Neural cell (in vitro differentiated cells): ENCODE data around the gene DLX6. TPM values are rescaled to one million over a fixed set of nuclear protein-coding genes. Genes with fewer than 3 reads are reported as not detected.

Experiments used
- H2AFZ ChIP-seq: fragments of 200-600, 300-800 bp; sonication (generic), shearing (Covaris generic); 2 replicates; pipeline ENCODE4 v1.6.0; 2014; ENCODE audit warnings: low read depth, mild to moderate bottlenecking, antibody characterized with exemption, low read length, moderate library complexity
- H3F3A ChIP-seq: fragments of 200-600 bp; shearing (Covaris generic); 2 replicates; pipeline ENCODE4 v1.6.1; 2016; ENCODE audit warnings: mild to moderate bottlenecking, moderate library complexity, mixed read lengths, antibody characterized with exemption, low read length; ENCODE audit not compliant: insufficient read depth, poor library complexity, severe bottlenecking
- H3K27ac ChIP-seq: fragments of 200-600, 300-800 bp; sonication (generic), shearing (Covaris generic); 2 replicates; pipeline ENCODE4 v1.5.1; 2014; ENCODE audit warnings: mild to moderate bottlenecking, low read length, moderate library complexity
- H3K27me3 ChIP-seq: fragments of 300-800, 200-600 bp; sonication (generic), shearing (Covaris generic); 2 replicates; pipeline ENCODE4 v1.6.0; 2014; ENCODE audit warnings: mild to moderate bottlenecking, low read depth, low read length, moderate library complexity; ENCODE audit not compliant: insufficient read depth
- H3K36me3 ChIP-seq: fragments of 300-800, 200-600 bp; sonication (generic), shearing (Covaris generic); 2 replicates; pipeline ENCODE4 v1.5.1; 2014; ENCODE audit warnings: mild to moderate bottlenecking, antibody characterized with exemption, low read length, moderate library complexity; ENCODE audit not compliant: insufficient read depth
- H3K4me2 ChIP-seq: fragments of 300-800, 200-600 bp; sonication (generic), shearing (Covaris generic); 2 replicates; pipeline ENCODE4 v1.6.0; 2014; ENCODE audit warnings: mild to moderate bottlenecking, low read length
- H3K4me3 ChIP-seq: fragments of 300-800, 200-600 bp; sonication (generic), shearing (Covaris generic); 2 replicates; pipeline ENCODE4 v1.5.1; 2014; ENCODE audit warnings: mild to moderate bottlenecking, low read length, moderate library complexity
- H3K79me2 ChIP-seq: fragments of 200-600 bp; shearing (Covaris generic); replicated peaks from 2 replicates; pipeline ENCODE4 v1.6.0; 2014; ENCODE audit warnings: mild to moderate bottlenecking, low read length, moderate library complexity; ENCODE audit not compliant: insufficient read depth
- H3K9ac ChIP-seq: fragments of 300-800, 200-600 bp; sonication (generic), shearing (Covaris generic); 2 replicates; pipeline ENCODE4 v1.6.1; 2016; ENCODE audit warnings: mild to moderate bottlenecking, low read length, mixed read lengths
- H3K9me2 ChIP-seq: fragments of 200-600 bp; shearing (Covaris generic); 2 replicates; pipeline ENCODE4 v1.6.1; 2016; ENCODE audit warnings: mild to moderate bottlenecking, low read length, mixed read lengths; ENCODE audit not compliant: insufficient read depth
- H3K9me3 ChIP-seq: fragments of 200-600, 300-800 bp; sonication (generic), shearing (Covaris generic); 2 replicates; pipeline ENCODE4 v1.6.1; 2016; ENCODE audit warnings: mild to moderate bottlenecking, mixed run types, low read length, moderate library complexity, mixed read lengths
- H4K20me1 ChIP-seq: fragments of 200-600 bp; shearing (Covaris generic); 2 replicates; pipeline ENCODE4 v1.6.1; 2016; ENCODE audit warnings: mild to moderate bottlenecking, mixed run types; ENCODE audit not compliant: insufficient read depth
- EP300 ChIP-seq: fragments of 450-650 bp; conservative IDR thresholded peaks from 2 replicates; pipeline ENCODE4 v1.6.1; 2014; ENCODE audit warnings: antibody characterized with exemption, mild to moderate bottlenecking, moderate library complexity; ENCODE audit not compliant: poor library complexity, severe bottlenecking
- EZH2 ChIP-seq: fragments of 200-600, 300-800 bp; shearing (Covaris generic), sonication (generic); IDR thresholded peaks from 2 replicates; pipeline ENCODE4 v1.6.1; 2014; ENCODE audit warnings: antibody characterized with exemption, low read length, borderline replicate concordance, mild to moderate bottlenecking; ENCODE audit not compliant: insufficient read depth, poor library complexity, severe bottlenecking
- MXI1 ChIP-seq: fragments of 450-650 bp; conservative IDR thresholded peaks from 2 replicates; pipeline ENCODE4 v1.6.1; 2014; ENCODE audit warnings: antibody characterized with exemption, mild to moderate bottlenecking; ENCODE audit not compliant: poor library complexity, severe bottlenecking
- POLR2AphosphoS5 ChIP-seq: IDR thresholded peaks from 2 replicates; pipeline ENCODE4 v1.6.1; 2012
- RAD21 ChIP-seq: fragments of 450-650 bp; conservative IDR thresholded peaks from 2 replicates; pipeline ENCODE4 v1.6.1; 2014; ENCODE audit warnings: antibody characterized with exemption, mild to moderate bottlenecking, moderate library complexity
- SMC3 ChIP-seq: fragments of 450-650 bp; conservative IDR thresholded peaks from 2 replicates; pipeline ENCODE4 v1.6.1; 2014; ENCODE audit warnings: antibody characterized with exemption, mild to moderate bottlenecking, moderate library complexity; ENCODE audit not compliant: poor library complexity
- TAF1 ChIP-seq: IDR thresholded peaks from 2 replicates; pipeline ENCODE4 v1.6.1; 2012; ENCODE audit warnings: low read depth
- polyA plus RNA-seq: library from polyadenylated mRNA; depleted of rRNA; stranded (reverse); fragments of >200 nt; gene quantifications from 2 replicates; pipeline ENCODE4 v1.2.3, GENCODE V29; 2014
- TF ChIP-seq, protein P1 (sequence below): fragments of 450-650 bp; IDR thresholded peaks from 2 replicates; pipeline ENCODE4 v1.5.1; 2014; ENCODE audit warnings: antibody characterized with exemption, mild to moderate bottlenecking, moderate library complexity; ENCODE audit not compliant: poor library complexity, severe bottlenecking
- TF ChIP-seq, protein P2 (sequence below): IDR thresholded peaks from 2 replicates; pipeline ENCODE4 v1.6.1; 2012; ENCODE audit warnings: borderline replicate concordance

Gene DLX6
- polyA plus RNA-seq, 1 donor from 2014 or later = 58.8 TPM

DNA sequence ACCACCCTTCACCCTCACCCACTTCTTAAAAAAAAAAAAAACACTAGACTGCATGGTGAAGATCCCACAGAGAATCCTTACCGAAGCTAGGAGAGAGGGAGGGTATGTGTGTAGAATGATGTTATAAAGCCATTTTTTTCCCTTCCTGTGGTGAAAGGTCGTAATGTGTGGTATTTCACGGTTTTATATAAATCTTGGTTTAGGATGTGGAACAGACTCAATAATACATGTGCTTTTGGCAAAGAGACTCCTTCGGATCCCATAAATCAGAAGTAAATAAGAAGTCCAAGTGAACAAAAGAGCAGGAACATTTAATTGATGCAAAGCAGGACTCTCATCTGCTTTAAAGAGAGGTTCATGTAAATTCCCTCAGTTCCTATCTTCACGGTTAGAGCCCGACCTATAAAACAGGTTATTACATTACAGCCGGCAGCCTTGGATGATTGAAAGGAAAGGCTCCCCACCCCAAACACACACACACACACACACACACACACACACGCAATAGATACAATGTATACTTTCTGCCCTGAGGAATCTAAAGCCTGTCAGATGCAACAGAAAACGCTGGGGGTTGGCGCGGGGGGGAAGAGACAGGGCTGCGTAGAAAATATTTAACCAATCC lies 10.5 kb downstream of the DLX6 start:
- Histone ChIP-seq H2AFZ (no peak overlapping the region), H3K27ac (peak overlapping the region; percentile 100)
- TF ChIP-seq, protein P1, sequence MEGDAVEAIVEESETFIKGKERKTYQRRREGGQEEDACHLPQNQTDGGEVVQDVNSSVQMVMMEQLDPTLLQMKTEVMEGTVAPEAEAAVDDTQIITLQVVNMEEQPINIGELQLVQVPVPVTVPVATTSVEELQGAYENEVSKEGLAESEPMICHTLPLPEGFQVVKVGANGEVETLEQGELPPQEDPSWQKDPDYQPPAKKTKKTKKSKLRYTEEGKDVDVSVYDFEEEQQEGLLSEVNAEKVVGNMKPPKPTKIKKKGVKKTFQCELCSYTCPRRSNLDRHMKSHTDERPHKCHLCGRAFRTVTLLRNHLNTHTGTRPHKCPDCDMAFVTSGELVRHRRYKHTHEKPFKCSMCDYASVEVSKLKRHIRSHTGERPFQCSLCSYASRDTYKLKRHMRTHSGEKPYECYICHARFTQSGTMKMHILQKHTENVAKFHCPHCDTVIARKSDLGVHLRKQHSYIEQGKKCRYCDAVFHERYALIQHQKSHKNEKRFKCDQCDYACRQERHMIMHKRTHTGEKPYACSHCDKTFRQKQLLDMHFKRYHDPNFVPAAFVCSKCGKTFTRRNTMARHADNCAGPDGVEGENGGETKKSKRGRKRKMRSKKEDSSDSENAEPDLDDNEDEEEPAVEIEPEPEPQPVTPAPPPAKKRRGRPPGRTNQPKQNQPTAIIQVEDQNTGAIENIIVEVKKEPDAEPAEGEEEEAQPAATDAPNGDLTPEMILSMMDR = no peak
- TF ChIP-seq SMC3 (peak; percentile 51), EP300 (peak; percentile 82), RAD21 (no peak), TAF1 (no peak), POLR2AphosphoS5 (peak; percentile 82), MXI1 (peak; percentile 13), EZH2 (no peak)
- TF ChIP-seq, protein P2, sequence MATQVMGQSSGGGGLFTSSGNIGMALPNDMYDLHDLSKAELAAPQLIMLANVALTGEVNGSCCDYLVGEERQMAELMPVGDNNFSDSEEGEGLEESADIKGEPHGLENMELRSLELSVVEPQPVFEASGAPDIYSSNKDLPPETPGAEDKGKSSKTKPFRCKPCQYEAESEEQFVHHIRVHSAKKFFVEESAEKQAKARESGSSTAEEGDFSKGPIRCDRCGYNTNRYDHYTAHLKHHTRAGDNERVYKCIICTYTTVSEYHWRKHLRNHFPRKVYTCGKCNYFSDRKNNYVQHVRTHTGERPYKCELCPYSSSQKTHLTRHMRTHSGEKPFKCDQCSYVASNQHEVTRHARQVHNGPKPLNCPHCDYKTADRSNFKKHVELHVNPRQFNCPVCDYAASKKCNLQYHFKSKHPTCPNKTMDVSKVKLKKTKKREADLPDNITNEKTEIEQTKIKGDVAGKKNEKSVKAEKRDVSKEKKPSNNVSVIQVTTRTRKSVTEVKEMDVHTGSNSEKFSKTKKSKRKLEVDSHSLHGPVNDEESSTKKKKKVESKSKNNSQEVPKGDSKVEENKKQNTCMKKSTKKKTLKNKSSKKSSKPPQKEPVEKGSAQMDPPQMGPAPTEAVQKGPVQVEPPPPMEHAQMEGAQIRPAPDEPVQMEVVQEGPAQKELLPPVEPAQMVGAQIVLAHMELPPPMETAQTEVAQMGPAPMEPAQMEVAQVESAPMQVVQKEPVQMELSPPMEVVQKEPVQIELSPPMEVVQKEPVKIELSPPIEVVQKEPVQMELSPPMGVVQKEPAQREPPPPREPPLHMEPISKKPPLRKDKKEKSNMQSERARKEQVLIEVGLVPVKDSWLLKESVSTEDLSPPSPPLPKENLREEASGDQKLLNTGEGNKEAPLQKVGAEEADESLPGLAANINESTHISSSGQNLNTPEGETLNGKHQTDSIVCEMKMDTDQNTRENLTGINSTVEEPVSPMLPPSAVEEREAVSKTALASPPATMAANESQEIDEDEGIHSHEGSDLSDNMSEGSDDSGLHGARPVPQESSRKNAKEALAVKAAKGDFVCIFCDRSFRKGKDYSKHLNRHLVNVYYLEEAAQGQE = peak; percentile 8

GRCh38 chr7:97016381-97017191 lies 11.2 kb downstream of the DLX6 start:
- peaks cover 11% of the 10 kb centered on the region for H3K36me3 ChIP-seq
- H4K20me1 ChIP-seq = no peaks in the 10 kb centered on the region
- H3K27me3 ChIP-seq = peaks cover 2% of the 10 kb centered on the region
- H3K79me2 ChIP-seq = peaks cover 97% of the 10 kb centered on the region
- no peak overlapping the region for H2AFZ ChIP-seq
- TF ChIP-seq, protein P1 = peak; percentile 52
- peak; percentile 54 for TF ChIP-seq POLR2AphosphoS5
- TF ChIP-seq SMC3 = peak; percentile 26
- peak; percentile 11 for TF ChIP-seq EP300
- no peak for TF ChIP-seq MXI1
- TF ChIP-seq RAD21 = peak; percentile 43
- peak; percentile 26 for TF ChIP-seq TAF1
- no peak for TF ChIP-seq EZH2
- TF ChIP-seq, protein P2 = peak; percentile 67
- H3K4me3 ChIP-seq = peak overlapping the region; percentile 87
- no peaks in the 10 kb centered on the region for H3K9me3 ChIP-seq
- H3K9me2 ChIP-seq = no peaks in the 10 kb centered on the region
- peak overlapping the region; percentile 100 for H3K27ac ChIP-seq
- peak overlapping the region; percentile 85 for H3K4me2 ChIP-seq
- H3F3A ChIP-seq = peaks cover 5% of the 10 kb centered on the region
- H3K9ac ChIP-seq = peak overlapping the region; percentile 99

More for the DNA sequence above, 10.5 kb downstream of the DLX6 start:
- Histone ChIP-seq H3K4me3 (peak overlapping the region; percentile 87), H3K9me3 (no peaks in the 10 kb centered on the region), H4K20me1 (no peaks in the 10 kb centered on the region), H3K36me3 (peaks cover 7% of the 10 kb centered on the region), H3F3A (peaks cover 5% of the 10 kb centered on the region), H3K27me3 (no peaks in the 10 kb centered on the region), H3K9ac (peak overlapping the region; percentile 99), H3K79me2 (peaks cover 97% of the 10 kb centered on the region), H3K9me2 (no peaks in the 10 kb centered on the region), H3K4me2 (peak overlapping the region; percentile 85)
